Tibial artery (tissue), 4 donors: ENCODE measurements around the gene SUSD6.
"Not testable (repeated sequence)": the region's sequence is repeated elsewhere in the genome, so short reads cannot be mapped to it uniquely, and the experiment has no call there.

Experiments used
- DNase-seq, 2 donors: peaks; one replicate each; pipeline ENCODE4 v3.0.0-alpha.2; 2019
- H3K27ac ChIP-seq, 2 donors: fragments of 200-600 bp; sonication (generic) in 1 of 2; 1 replicate in 1 of 2; 2 replicates in 1 of 2; pipeline ENCODE4 v1.5.1; 2018 to 2019; ENCODE audit warnings: mild to moderate bottlenecking in 1 of 2
- H3K27me3 ChIP-seq, 2 donors: fragments of 200-600 bp; sonication (generic) in 1 of 2; one replicate each; pipeline versions ENCODE4 v1.5.1 to v1.6.0; 2016 to 2019
- H3K36me3 ChIP-seq, 3 donors: fragments of 200-600 bp; sonication (generic) in 2 of 3; one replicate each; pipeline ENCODE4 v1.5.1; 2016 to 2019; ENCODE audit warnings: mild to moderate bottlenecking in 2 of 3
- H3K4me1 ChIP-seq, 4 donors: fragments of 200-600 bp; sonication (generic) in 2 of 4; 1 replicate in 3 of 4; 2 replicates in 1 of 4; pipeline ENCODE4 v1.5.1; 2016 to 2019
- H3K4me3 ChIP-seq, 2 donors: fragments of 200-600 bp; sonication (generic) in 1 of 2; 1 replicate in 1 of 2; 2 replicates in 1 of 2; pipeline ENCODE4 v1.5.1; 2018 to 2019; ENCODE audit warnings: mild to moderate bottlenecking in 2 of 2
- H3K9me3 ChIP-seq, 3 donors: fragments of 200-600 bp; sonication (generic) in 1 of 3; one replicate each; pipeline ENCODE4 v1.5.1; 2016 to 2019
- intact Hi-C: fragments of 100-400 bp; cut with DNase I; formaldehyde crosslinking; loops from one replicate; pipeline ENCODE4 v1.15.0; 2023; ENCODE audit warnings: low total_unique reads
- TF ChIP-seq, protein P1 (sequence below), 2 experiments: fragments of 200-600 bp in 1 of 2; fragments of 450-650 bp in 1 of 2; IDR thresholded peaks; one replicate each; pipeline ENCODE4 v1.5.1; 2017 to 2019; ENCODE audit warnings: antibody characterized with exemption in 2 of 2, mild to moderate bottlenecking in 1 of 2, moderate library complexity in 1 of 2

Gene SUSD6

GRCh38 chr14:69637503-69638031 is 26.2 kb downstream of the SUSD6 start:
- H3K27ac ChIP-seq = peak overlapping the region; percentile 61 to 62
- H3K4me1 ChIP-seq = peaks cover 0 to 65% (median 63%) of the 10 kb centered on the region in 4 donors
- H3K27me3 ChIP-seq = no peaks in the 10 kb centered on the region
- peak in 1 of 2 donors; percentile 23 for DNase-seq
- no peaks in the 10 kb centered on the region for H3K36me3 ChIP-seq
- H3K4me3 ChIP-seq = no peak overlapping the region
- TF ChIP-seq, protein P1, sequence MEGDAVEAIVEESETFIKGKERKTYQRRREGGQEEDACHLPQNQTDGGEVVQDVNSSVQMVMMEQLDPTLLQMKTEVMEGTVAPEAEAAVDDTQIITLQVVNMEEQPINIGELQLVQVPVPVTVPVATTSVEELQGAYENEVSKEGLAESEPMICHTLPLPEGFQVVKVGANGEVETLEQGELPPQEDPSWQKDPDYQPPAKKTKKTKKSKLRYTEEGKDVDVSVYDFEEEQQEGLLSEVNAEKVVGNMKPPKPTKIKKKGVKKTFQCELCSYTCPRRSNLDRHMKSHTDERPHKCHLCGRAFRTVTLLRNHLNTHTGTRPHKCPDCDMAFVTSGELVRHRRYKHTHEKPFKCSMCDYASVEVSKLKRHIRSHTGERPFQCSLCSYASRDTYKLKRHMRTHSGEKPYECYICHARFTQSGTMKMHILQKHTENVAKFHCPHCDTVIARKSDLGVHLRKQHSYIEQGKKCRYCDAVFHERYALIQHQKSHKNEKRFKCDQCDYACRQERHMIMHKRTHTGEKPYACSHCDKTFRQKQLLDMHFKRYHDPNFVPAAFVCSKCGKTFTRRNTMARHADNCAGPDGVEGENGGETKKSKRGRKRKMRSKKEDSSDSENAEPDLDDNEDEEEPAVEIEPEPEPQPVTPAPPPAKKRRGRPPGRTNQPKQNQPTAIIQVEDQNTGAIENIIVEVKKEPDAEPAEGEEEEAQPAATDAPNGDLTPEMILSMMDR (IDR thresholded peaks at IDR 0.05) = no peak
- H3K9me3 ChIP-seq = no peaks in the 10 kb centered on the region
- intact Hi-C loops = no loop called here

GRCh38 chr14:69640931-69641330 is 29.5 kb downstream of the SUSD6 start:
- intact Hi-C loops = no loop called here

DNA sequence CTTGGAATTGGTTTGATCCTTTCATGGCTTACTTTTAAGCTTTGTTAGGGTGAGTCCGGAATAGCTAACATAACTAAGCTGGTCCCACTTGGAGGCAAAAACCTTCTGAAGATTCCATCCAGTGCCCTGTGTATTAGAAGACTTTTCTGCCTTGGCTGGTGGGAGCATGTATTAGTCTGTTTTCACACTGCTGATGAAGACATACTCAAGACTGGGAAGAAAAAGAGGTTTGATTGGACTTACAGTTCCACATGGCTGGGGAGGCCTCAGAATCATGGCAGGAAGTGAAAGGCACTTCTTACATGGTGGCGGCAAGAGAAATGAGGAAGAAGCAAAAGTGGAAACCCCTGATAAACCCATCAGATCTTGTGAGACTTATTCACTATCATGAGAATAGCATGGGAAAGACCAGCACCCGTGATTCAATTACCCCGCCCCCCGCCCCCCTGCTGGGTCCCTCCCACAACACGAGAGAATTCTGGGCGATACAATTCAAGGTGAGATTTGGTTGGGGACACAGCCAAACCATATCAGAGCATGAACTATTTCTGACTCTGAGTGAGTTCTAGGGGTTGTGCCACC is 30.9 kb downstream of the SUSD6 start:
- H3K9me3 ChIP-seq, H3K27ac ChIP-seq, H3K36me3 ChIP-seq, H3K4me3 ChIP-seq, intact Hi-C loops, DNase-seq, H3K27me3 ChIP-seq: not testable (repeated sequence)
- peaks cover 0 to 52% (median 34%) of the 10 kb centered on the region in 4 donors for H3K4me1 ChIP-seq

More at GRCh38 chr14:69640931-69641330, 29.5 kb downstream of the SUSD6 start:
- no peaks in the 10 kb centered on the region for H3K9me3 ChIP-seq
- H3K4me3 ChIP-seq = no peak overlapping the region
- no peak overlapping the region for H3K27ac ChIP-seq
- no peak for DNase-seq
- H3K27me3 ChIP-seq = no peaks in the 10 kb centered on the region
- peaks cover 0 to 61% (median 45%) of the 10 kb centered on the region in 4 donors for H3K4me1 ChIP-seq
- TF ChIP-seq, protein P1 (IDR thresholded peaks at IDR 0.05) = no peak
- no peaks in the 10 kb centered on the region for H3K36me3 ChIP-seq

DNA sequence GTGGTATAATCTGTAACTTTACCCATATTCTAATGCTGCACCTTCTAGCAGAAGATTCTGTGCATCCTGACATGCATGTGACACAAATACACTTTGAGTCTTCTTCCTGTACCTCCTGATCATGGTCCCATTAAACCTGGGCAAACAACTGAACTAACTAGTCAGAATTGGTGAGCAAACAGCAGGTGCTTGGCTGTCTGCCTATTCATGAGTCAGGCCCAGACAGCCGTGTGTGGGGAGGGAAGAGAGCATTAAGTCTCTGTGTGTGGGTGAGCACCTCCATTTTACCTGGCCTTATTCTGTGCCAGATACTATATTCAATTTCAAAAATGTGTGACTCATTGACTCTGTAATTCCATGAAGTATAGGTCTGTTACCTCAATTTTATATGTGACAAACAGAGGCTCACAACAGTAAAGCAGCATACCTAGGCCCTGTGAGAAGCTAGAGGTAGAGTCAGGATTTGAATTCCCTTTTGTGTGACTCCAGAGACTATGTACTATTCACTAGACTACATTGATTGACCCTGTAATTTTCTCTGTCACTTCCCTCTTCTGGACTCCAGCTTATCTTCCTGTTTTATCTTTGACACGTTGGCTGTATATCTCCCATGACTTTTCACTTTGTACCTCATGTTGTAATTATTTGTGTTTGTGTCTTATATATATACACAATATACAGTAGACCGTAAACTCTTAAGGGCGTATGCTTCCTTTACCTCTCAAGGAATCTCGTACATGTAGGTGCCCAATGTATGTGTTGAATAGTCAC is 32.2 kb downstream of the SUSD6 start:
- TF ChIP-seq, protein P1 (IDR thresholded peaks at IDR 0.05) = no peak
- Histone ChIP-seq H3K36me3 (no peaks in the 10 kb centered on the region), H3K4me3 (no peak overlapping the region), H3K27me3 (no peaks in the 10 kb centered on the region), H3K27ac (no peak overlapping the region), H3K4me1 (peaks cover 0 to 52% (median 31%) of the 10 kb centered on the region in 4 donors), H3K9me3 (no peaks in the 10 kb centered on the region)
- intact Hi-C loops = no loop called here
- DNase-seq = no peak

- Histone ChIP-seq H3K4me3 (no peak overlapping the region), H3K4me1 (peaks cover 0 to 60% (median 39%) of the 10 kb centered on the region in 4 donors), H3K27me3 (no peaks in the 10 kb centered on the region), H3K9me3 (no peaks in the 10 kb centered on the region), H3K27ac (no peak overlapping the region), H3K36me3 (no peaks in the 10 kb centered on the region)
- intact Hi-C loops = no loop called here
- DNase-seq = no peak
- TF ChIP-seq, protein P1 (IDR thresholded peaks at IDR 0.05) = no peak
These were observed 33.4 kb downstream of the SUSD6 start for GRCh38 chr14:69644814-69645213.

GRCh38 chr14:69647213-69647612 is 35.8 kb downstream of the SUSD6 start:
- no peak for DNase-seq
- peaks cover 0 to 84% (median 63%) of the 10 kb centered on the region in 4 donors for H3K4me1 ChIP-seq
- intact Hi-C loops = no loop called here

DNA sequence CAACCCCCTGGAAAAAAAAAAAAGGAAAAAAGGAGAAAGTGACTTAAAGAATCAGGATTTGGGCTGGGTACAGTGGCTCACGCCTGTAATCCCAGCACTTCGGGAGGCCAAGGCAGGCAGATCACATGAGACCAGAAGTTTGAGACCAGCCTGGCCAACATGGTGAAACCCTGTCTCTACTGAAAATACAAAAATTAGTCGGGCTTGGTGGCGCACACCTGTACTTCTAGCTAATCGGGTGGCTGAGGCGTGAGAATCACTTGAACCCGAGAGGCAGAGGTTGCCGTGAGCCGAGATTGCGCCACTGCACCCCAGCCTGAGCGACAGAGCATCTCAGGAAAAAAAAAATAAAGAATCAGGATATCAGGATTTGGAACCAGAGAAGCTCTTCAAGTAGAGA is 36.2 kb downstream of the SUSD6 start:
- DNase-seq, intact Hi-C loops, H3K36me3 ChIP-seq, H3K27me3 ChIP-seq, H3K9me3 ChIP-seq, H3K4me3 ChIP-seq: not testable (repeated sequence)
- Histone ChIP-seq H3K4me1 (peaks cover 0 to 88% (median 66%) of the 10 kb centered on the region in 4 donors), H3K27ac (peak overlapping the region; percentile 54 to 58)

More at GRCh38 chr14:69647213-69647612, 35.8 kb downstream of the SUSD6 start:
- TF ChIP-seq, protein P1 (IDR thresholded peaks at IDR 0.05) = no peak
- H3K27ac ChIP-seq = peak overlapping the region in 1 of 2 donors; percentile 58
- no peaks in the 10 kb centered on the region for H3K36me3 ChIP-seq
- H3K9me3 ChIP-seq = no peaks in the 10 kb centered on the region
- H3K4me3 ChIP-seq = no peak overlapping the region
- H3K27me3 ChIP-seq = no peaks in the 10 kb centered on the region
